SJCRH30 (cell line): ENCODE measurements around the gene NFYA. TPM values are rescaled to one million over a fixed set of nuclear protein-coding genes. Genes with fewer than 3 reads are reported as not detected.
"Not testable (repeated sequence)": the region's sequence is repeated elsewhere in the genome, so short reads cannot be mapped to it uniquely, and the experiment has no call there.

Source experiments
- DNase-seq, 2 experiments: peaks; one replicate each; pipeline ENCODE4 v3.0.0-alpha.2; 2015 to 2020
- H3K27ac ChIP-seq: fragments of 250-450 bp; sonication (Bioruptor Pico); 2 replicates; pipeline ENCODE4 v1.5.1; 2020; ENCODE audit warnings: mild to moderate bottlenecking, moderate library complexity
- H3K27me3 ChIP-seq: fragments of 250-450 bp; sonication (Bioruptor Pico); 2 replicates; pipeline ENCODE4 v1.5.1; 2020; ENCODE audit warnings: mild to moderate bottlenecking, moderate library complexity
- H3K36me3 ChIP-seq: fragments of 250-450 bp; sonication (Bioruptor Pico); 2 replicates; pipeline ENCODE4 v1.5.1; 2020; ENCODE audit warnings: mild to moderate bottlenecking, moderate library complexity
- H3K4me1 ChIP-seq: fragments of 250-450 bp; sonication (Bioruptor Pico); 2 replicates; pipeline ENCODE4 v1.5.1; 2020; ENCODE audit warnings: mild to moderate bottlenecking, moderate library complexity
- H3K4me3 ChIP-seq: fragments of 250-450 bp; sonication (Bioruptor Pico); 2 replicates; pipeline ENCODE4 v1.5.1; 2020; ENCODE audit warnings: mild to moderate bottlenecking, moderate library complexity
- H3K9me3 ChIP-seq: fragments of 250-450 bp; sonication (Bioruptor Pico); replicated peaks from 2 replicates; pipeline ENCODE4 v1.5.1; 2020; ENCODE audit warnings: mild to moderate bottlenecking, moderate library complexity
- total RNA-seq: library from RNA; depleted of rRNA; stranded (reverse); fragments of >200 nt; shearing (Covaris generic); gene quantifications from 2 replicates; pipeline ENCODE4 v1.2.3, GENCODE V29; 2014

The NFYA gene
- total RNA-seq, 1 experiment from 2014 or later: 32.4 TPM

GRCh38 chr6:41097467-41098090, 24.8 kb downstream of the NFYA start:
- no peak overlapping the region for H3K4me3 ChIP-seq
- no peak overlapping the region for H3K27ac ChIP-seq
- peaks cover 79% of the 10 kb centered on the region for H3K36me3 ChIP-seq
- no peaks in the 10 kb centered on the region for H3K27me3 ChIP-seq
- no peaks in the 10 kb centered on the region for H3K9me3 ChIP-seq
- H3K4me1 ChIP-seq: peaks cover 10% of the 10 kb centered on the region
- peak in 1 of 2 experiments; percentile 5 for DNase-seq

DNA sequence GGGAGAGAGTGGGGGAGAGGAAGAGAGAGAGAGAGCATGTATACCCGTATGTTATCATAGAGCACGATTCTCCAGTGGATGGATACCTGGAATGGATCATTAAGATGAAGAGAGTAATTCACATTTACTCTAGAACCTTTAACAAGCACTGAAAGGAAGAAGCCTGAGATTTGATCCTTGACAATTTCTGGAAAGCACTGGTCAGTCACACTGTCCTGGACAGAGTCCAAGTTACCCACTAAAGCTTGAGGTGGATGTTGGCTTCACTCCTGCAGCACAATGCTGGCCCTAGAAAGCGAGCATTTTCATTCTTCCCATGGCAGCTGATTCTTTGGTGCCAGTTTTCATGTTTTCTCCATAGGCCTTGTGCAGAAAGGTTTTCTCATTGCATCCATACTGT, 25.6 kb downstream of the NFYA start:
- Histone ChIP-seq H3K4me3 (no peak overlapping the region), H3K27me3 (no peaks in the 10 kb centered on the region), H3K9me3 (no peaks in the 10 kb centered on the region), H3K27ac (no peak overlapping the region), H3K36me3 (peaks cover 73% of the 10 kb centered on the region), H3K4me1 (peaks cover 10% of the 10 kb centered on the region)
- no peak for DNase-seq

- H3K9me3 ChIP-seq: no peaks in the 10 kb centered on the region
These were observed 28.1 kb downstream of the NFYA start for GRCh38 chr6:41100871-41101287.

GRCh38 chr6:41103847-41104246, 31.1 kb downstream of the NFYA start:
- H3K27ac ChIP-seq: no peak overlapping the region
- DNase-seq: no peak
- no peaks in the 10 kb centered on the region for H3K27me3 ChIP-seq
- no peaks in the 10 kb centered on the region for H3K4me1 ChIP-seq
- H3K36me3 ChIP-seq: peaks cover 19% of the 10 kb centered on the region
- H3K4me3 ChIP-seq: no peak overlapping the region
- H3K9me3 ChIP-seq: no peaks in the 10 kb centered on the region

More at GRCh38 chr6:41100871-41101287, 28.1 kb downstream of the NFYA start:
- H3K36me3 ChIP-seq: peaks cover 48% of the 10 kb centered on the region
- H3K27me3 ChIP-seq: no peaks in the 10 kb centered on the region
- H3K4me3 ChIP-seq: no peak overlapping the region
- no peak for DNase-seq
- H3K4me1 ChIP-seq: peaks cover 10% of the 10 kb centered on the region
- no peak overlapping the region for H3K27ac ChIP-seq

DNA sequence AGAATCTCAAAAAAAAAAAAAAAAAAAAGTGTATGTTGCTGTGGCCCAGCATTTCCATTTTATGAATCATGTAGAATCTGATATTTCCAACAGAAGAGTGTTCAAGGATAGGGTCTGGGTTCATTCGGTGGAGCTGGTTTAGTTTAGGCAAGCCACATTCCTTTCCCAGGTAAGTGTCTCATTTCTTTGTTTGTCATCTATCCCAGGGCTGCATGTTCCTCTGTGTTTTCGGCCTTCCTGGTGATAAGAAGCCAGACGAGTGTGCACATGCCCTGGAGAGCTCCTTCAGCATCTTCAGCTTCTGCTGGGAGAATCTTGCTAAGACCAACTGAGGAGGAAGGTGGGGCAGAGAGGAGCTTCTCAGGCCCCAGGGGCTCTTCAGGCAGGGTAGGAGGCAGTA, 38.2 kb downstream of the NFYA start:
- no peak overlapping the region for H3K27ac ChIP-seq
- no peak overlapping the region for H3K4me3 ChIP-seq
- H3K9me3 ChIP-seq: no peaks in the 10 kb centered on the region
- H3K36me3 ChIP-seq: no peaks in the 10 kb centered on the region
- DNase-seq: no peak
- no peaks in the 10 kb centered on the region for H3K4me1 ChIP-seq
- no peaks in the 10 kb centered on the region for H3K27me3 ChIP-seq

GRCh38 chr6:41115027-41115426, 42.3 kb downstream of the NFYA start:
- not testable (repeated sequence) for H3K9me3 ChIP-seq, DNase-seq, H3K4me3 ChIP-seq, H3K27me3 ChIP-seq, H3K4me1 ChIP-seq, H3K27ac ChIP-seq, H3K36me3 ChIP-seq

DNA sequence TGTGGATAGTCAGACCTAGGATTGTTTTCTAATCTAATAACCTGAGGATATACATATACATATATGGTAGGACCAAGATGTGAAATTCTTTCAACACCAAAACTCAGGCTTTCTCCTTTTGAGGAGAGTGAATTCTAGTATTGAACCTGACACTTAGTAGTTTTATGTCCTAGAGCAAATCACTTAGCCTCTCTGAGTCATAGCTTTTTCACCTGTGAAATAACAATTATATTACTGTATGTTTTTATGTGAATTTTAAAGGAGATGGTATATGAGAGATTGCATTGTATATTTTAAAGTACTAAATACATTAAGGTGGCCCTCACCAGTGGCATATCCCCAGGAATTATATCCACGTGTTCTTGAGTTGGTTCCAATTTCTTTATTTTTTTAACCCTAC, 46.7 kb downstream of the NFYA start:
- Histone ChIP-seq H3K27ac (no peak overlapping the region), H3K9me3 (no peaks in the 10 kb centered on the region), H3K4me3 (no peak overlapping the region), H3K27me3 (no peaks in the 10 kb centered on the region), H3K4me1 (0 out of 2 replicates have a peak, but pooled peaks cover 5% of the 10 kb centered on the region), H3K36me3 (no peaks in the 10 kb centered on the region)
- no peak for DNase-seq

GRCh38 chr6:41120058-41120457, 47.3 kb downstream of the NFYA start:
- 0 out of 2 replicates have a peak, but pooled peaks cover 5% of the 10 kb centered on the region for H3K4me1 ChIP-seq
- DNase-seq: no peak
- no peaks in the 10 kb centered on the region for H3K27me3 ChIP-seq
- H3K27ac ChIP-seq: no peak overlapping the region
- H3K4me3 ChIP-seq: no peak overlapping the region
- H3K9me3 ChIP-seq: no peaks in the 10 kb centered on the region
- no peaks in the 10 kb centered on the region for H3K36me3 ChIP-seq

- Histone ChIP-seq H3K36me3 (no peaks in the 10 kb centered on the region), H3K4me1 (0 out of 2 replicates have a peak, but pooled peaks cover 5% of the 10 kb centered on the region), H3K27me3 (no peaks in the 10 kb centered on the region), H3K4me3 (no peak overlapping the region), H3K27ac (no peak overlapping the region), H3K9me3 (no peaks in the 10 kb centered on the region)
- DNase-seq: no peak
These were observed 49.6 kb downstream of the NFYA start for GRCh38 chr6:41122373-41122772.

DNA sequence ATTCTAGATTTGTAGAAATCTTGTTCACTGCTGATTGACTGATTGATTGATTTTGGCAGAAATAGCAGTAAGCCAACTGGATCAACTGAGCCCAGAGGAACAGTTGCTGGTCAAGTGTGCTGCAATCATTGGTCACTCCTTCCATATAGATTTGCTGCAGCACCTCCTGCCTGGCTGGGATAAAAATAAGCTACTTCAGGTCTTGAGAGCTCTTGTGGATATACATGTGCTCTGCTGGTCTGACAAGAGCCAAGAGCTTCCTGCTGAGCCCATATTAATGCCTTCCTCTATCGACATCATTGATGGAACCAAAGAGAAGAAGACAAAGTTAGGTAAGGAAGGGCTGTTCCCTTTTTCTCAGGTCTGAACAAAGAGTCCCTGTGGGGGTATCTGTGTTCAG, 50.1 kb downstream of the NFYA start:
- Histone ChIP-seq H3K36me3 (no peaks in the 10 kb centered on the region), H3K27me3 (no peaks in the 10 kb centered on the region), H3K4me3 (no peak overlapping the region), H3K9me3 (no peaks in the 10 kb centered on the region), H3K4me1 (0 out of 2 replicates have a peak, but pooled peaks cover 3% of the 10 kb centered on the region), H3K27ac (no peak overlapping the region)
- no peak for DNase-seq

DNA sequence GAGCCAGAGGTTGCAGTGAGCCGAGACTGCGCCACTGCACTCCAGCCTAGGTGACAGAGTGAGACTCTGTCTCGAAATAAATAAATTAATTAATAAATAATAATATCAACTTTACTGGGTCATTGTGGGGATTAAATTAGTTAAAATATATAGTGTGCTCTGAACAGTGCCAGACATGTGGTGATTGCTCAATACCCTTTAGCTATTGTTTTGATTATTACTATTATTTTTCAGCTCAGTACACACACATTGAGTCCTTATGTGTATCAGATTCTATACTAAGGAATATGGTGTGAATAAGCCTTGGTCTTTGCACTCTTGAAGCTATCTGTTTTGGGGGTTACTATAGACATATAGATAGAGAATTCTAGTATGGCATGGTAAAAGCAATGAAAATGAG, 52.5 kb downstream of the NFYA start:
- H3K27ac ChIP-seq: no peak overlapping the region
- no peaks in the 10 kb centered on the region for H3K9me3 ChIP-seq
- DNase-seq: no peak

GRCh38 chr6:41132254-41132653, 59.5 kb downstream of the NFYA start:
- Histone ChIP-seq H3K4me3 (no peak overlapping the region), H3K36me3 (no peaks in the 10 kb centered on the region), H3K27ac (no peak overlapping the region), H3K27me3 (no peaks in the 10 kb centered on the region), H3K4me1 (no peaks in the 10 kb centered on the region), H3K9me3 (no peaks in the 10 kb centered on the region)
- no peak for DNase-seq

More for the DNA sequence above, 52.5 kb downstream of the NFYA start:
- no peaks in the 10 kb centered on the region for H3K27me3 ChIP-seq
- H3K36me3 ChIP-seq: no peaks in the 10 kb centered on the region
- no peaks in the 10 kb centered on the region for H3K4me1 ChIP-seq
- H3K4me3 ChIP-seq: no peak overlapping the region

DNA sequence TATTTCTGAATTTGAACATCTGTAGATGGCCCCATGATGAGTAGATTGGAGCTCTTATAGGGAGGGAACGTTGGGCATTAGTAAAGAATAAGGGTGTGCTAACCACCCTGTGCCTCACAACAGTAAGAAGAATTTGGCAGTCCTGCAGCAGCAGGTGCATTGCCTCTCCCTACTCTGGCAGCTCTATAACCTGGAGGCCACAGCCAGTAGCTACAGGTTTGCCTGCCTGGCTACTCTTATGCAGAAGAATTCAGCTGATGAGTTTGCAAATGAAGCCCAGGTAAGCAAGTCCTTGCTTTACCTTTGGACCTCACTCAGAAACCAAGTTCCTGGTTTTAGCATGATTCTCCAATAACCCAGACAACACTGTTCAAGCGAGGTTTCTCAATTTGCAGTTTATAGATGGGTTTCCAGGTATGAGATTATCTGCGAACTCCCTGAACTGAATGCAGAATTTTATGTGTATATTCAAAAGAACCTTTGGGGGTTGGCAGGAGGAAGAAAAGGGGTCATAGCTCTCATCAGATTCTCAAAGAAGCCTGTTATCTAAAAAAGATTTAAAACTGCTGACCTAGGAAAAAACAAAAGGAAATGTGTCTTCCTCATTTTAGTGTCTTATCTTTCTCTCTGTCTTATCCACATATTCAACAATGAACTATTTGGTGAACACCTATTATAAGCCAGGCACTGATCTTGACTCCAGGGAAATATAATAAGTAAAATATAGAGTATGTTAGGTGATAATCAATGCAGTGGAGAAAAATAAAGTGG, 62.5 kb downstream of the NFYA start:
- Histone ChIP-seq H3K4me1 (no peaks in the 10 kb centered on the region), H3K4me3 (no peak overlapping the region), H3K27ac (no peak overlapping the region), H3K27me3 (no peaks in the 10 kb centered on the region), H3K9me3 (no peaks in the 10 kb centered on the region), H3K36me3 (no peaks in the 10 kb centered on the region)
- no peak for DNase-seq

DNA sequence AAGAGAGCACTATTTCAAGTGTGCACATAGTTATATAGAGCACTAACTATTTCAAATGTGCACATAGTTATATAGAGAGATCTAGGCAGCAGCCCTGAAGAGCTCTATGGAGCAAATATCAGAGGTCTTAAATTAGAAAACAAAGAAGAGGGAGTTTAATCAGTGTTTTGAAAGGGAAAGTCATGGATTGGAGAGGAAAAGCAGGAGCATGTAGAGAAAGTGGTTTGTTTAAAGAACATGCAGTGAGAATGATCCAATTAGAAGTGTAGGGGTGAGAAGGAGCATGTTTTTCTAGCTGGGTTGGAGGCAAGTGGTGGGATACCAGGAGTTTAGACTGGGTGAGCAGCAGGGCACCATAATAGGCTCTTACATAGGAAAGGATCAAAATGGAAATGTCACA, 64.1 kb downstream of the NFYA start:
- Histone ChIP-seq H3K4me1 (no peaks in the 10 kb centered on the region), H3K9me3 (no peaks in the 10 kb centered on the region), H3K36me3 (no peaks in the 10 kb centered on the region), H3K4me3 (no peak overlapping the region), H3K27ac (no peak overlapping the region), H3K27me3 (no peaks in the 10 kb centered on the region)
- no peak for DNase-seq

GRCh38 chr6:41147917-41148316, 75.1 kb downstream of the NFYA start:
- Histone ChIP-seq H3K36me3 (no peaks in the 10 kb centered on the region), H3K4me1 (no peaks in the 10 kb centered on the region), H3K9me3 (no peaks in the 10 kb centered on the region; the same call in 1 of the 2 replicates), H3K4me3 (no peak overlapping the region), H3K27ac (no peak overlapping the region), H3K27me3 (no peaks in the 10 kb centered on the region)
- no peak for DNase-seq
